NCI-H1092 treated with DMSO at 0.1 percent for 48 hours (cell line): ENCODE results near the gene GAS2L1.

Experiments used
- DNase-seq: peaks from one replicate; lab custom pipeline; 2025; lab: John Stamatoyannopoulos, UW

Gene GAS2L1

GRCh38 chr22:29327089-29327764, 20.8 kb downstream of the GAS2L1 start:
- DNase-seq, result no peak

- no peak for DNase-seq
These were observed 21.6 kb downstream of the GAS2L1 start for GRCh38 chr22:29328055-29328454.

- DNase-seq, result no peak
These were observed 22.4 kb downstream of the GAS2L1 start for GRCh38 chr22:29328566-29329500.

- DNase-seq, result no peak
These were observed 23.1 kb downstream of the GAS2L1 start for GRCh38 chr22:29329581-29329980.

GRCh38 chr22:29330291-29330690, 23.8 kb downstream of the GAS2L1 start:
- no peak for DNase-seq

GRCh38 chr22:29330753-29331152, 24.3 kb downstream of the GAS2L1 start:
- peak; percentile 76 for DNase-seq

GRCh38 chr22:29331213-29331612, 24.8 kb downstream of the GAS2L1 start:
- no peak for DNase-seq

GRCh38 chr22:29331658-29332300, 25.3 kb downstream of the GAS2L1 start:
- no peak for DNase-seq

GRCh38 chr22:29332886-29333496, 26.5 kb downstream of the GAS2L1 start:
- DNase-seq, result no peak

GRCh38 chr22:29334148-29334547, 27.7 kb downstream of the GAS2L1 start:
- no peak for DNase-seq

GRCh38 chr22:29334696-29335344, 28.4 kb downstream of the GAS2L1 start:
- no peak for DNase-seq

GRCh38 chr22:29335656-29336055, 29.2 kb downstream of the GAS2L1 start:
- no peak for DNase-seq

- no peak for DNase-seq
These were observed 30.5 kb downstream of the GAS2L1 start for GRCh38 chr22:29336751-29337490.

- DNase-seq, result no peak
These were observed 31.3 kb downstream of the GAS2L1 start for GRCh38 chr22:29337631-29338284.

GRCh38 chr22:29338398-29338797, 31.9 kb downstream of the GAS2L1 start:
- DNase-seq, result no peak

GRCh38 chr22:29339381-29340235, 33.2 kb downstream of the GAS2L1 start:
- DNase-seq, result no peak

GRCh38 chr22:29340566-29340965, 34.1 kb downstream of the GAS2L1 start:
- no peak for DNase-seq

GRCh38 chr22:29341056-29341848, 34.8 kb downstream of the GAS2L1 start:
- no peak for DNase-seq

- no peak for DNase-seq
These were observed 35.3 kb downstream of the GAS2L1 start for GRCh38 chr22:29341849-29342127.
